Neural progenitor cell (in vitro differentiated cells): Measurements from ENCODE around the gene TWIST1. TPM values are rescaled to one million over a fixed set of nuclear protein-coding genes. Genes with fewer than 3 reads are reported as not detected.

Experiments
- DNase-seq: peaks from one replicate; pipeline ENCODE4 v3.0.0-alpha.2; 2016; ENCODE audit warnings: low spot score
- H2AFZ ChIP-seq: fragments of 200-600 bp; sonication (generic); replicated peaks from 2 replicates; pipeline ENCODE4 v1.6.1; 2016; ENCODE audit warnings: antibody characterized with exemption
- H3F3A ChIP-seq: fragments of 200-600 bp; sonication (generic); 2 replicates; pipeline ENCODE4 v1.6.1; 2016; ENCODE audit warnings: antibody characterized with exemption, low read depth
- H3K27ac ChIP-seq: fragments of 200-600 bp; sonication (generic); 2 replicates; pipeline ENCODE4 v1.5.1; 2016; ENCODE audit warnings: mild to moderate bottlenecking
- H3K27me3 ChIP-seq: fragments of 200-600 bp; sonication (generic); 2 replicates; pipeline ENCODE4 v1.6.1; 2016; ENCODE audit warnings: mild to moderate bottlenecking, moderate library complexity
- H3K36me3 ChIP-seq: fragments of 200-600 bp; sonication (generic); 2 replicates; pipeline ENCODE4 v1.5.1; 2016
- H3K4me1 ChIP-seq: fragments of 200-600 bp; sonication (generic); 2 replicates; pipeline ENCODE4 v1.6.1; 2016; ENCODE audit warnings: mixed run types
- H3K4me2 ChIP-seq: fragments of 200-600 bp; sonication (generic); 2 replicates; pipeline ENCODE4 v1.6.1; 2016
- H3K4me3 ChIP-seq: fragments of 200-600 bp; sonication (generic); 2 replicates; pipeline ENCODE4 v1.5.1; 2016
- H3K79me2 ChIP-seq: fragments of 200-600 bp; sonication (generic); 2 replicates; pipeline ENCODE4 v1.6.1; 2016; ENCODE audit warnings: low read depth
- H3K9ac ChIP-seq: fragments of 200-600 bp; sonication (generic); 2 replicates; pipeline ENCODE4 v1.6.1; 2016
- H3K9me3 ChIP-seq: fragments of 200-600 bp; sonication (generic); 2 replicates; pipeline ENCODE4 v1.5.1; 2016; ENCODE audit warnings: low read depth
- H4K20me1 ChIP-seq: fragments of 200-600 bp; sonication (generic); 2 replicates; pipeline ENCODE4 v1.6.1; 2016; ENCODE audit warnings: low read depth
- H3K27ac Mint-ChIP-seq: 3 replicates; pipeline ENCODE4 v1.8.0; 2021; ENCODE audit warnings: mixed read lengths
- H3K27me3 Mint-ChIP-seq: 2 replicates; pipeline ENCODE4 v1.8.0; 2022; ENCODE audit warnings: low read depth, mild to moderate bottlenecking, inconsistent platforms, moderate library complexity, mixed read lengths; ENCODE audit not compliant: insufficient read depth
- H3K36me3 Mint-ChIP-seq: 3 replicates; pipeline ENCODE4 v1.8.0; 2021; ENCODE audit warnings: mixed read lengths
- H3K4me1 Mint-ChIP-seq: 3 replicates; pipeline ENCODE4 v1.8.0; 2021; ENCODE audit warnings: mixed read lengths
- H3K4me3 Mint-ChIP-seq: 3 replicates; pipeline ENCODE4 v1.8.0; 2021; ENCODE audit warnings: mild to moderate bottlenecking, moderate library complexity, mixed read lengths
- H3K9me3 Mint-ChIP-seq: 3 replicates; pipeline ENCODE4 v1.8.0; 2020; ENCODE audit warnings: mixed read lengths
- EZH2 ChIP-seq: fragments of 200-600 bp; sonication (generic); IDR thresholded peaks from 2 replicates; pipeline ENCODE4 v1.6.1; 2017; ENCODE audit warnings: antibody characterized with exemption, mild to moderate bottlenecking, moderate library complexity
- EZH2phosphoT487 ChIP-seq: fragments of 200-600 bp; sonication (generic); IDR thresholded peaks from 2 replicates; pipeline ENCODE4 v1.6.1; 2017; ENCODE audit warnings: antibody characterized with exemption
- total RNA-seq: library from RNA; depleted of rRNA; stranded (reverse); fragments of >200 nt; gene quantifications from 2 replicates; pipeline ENCODE4 v1.2.3, GENCODE V29; 2015; ENCODE audit warnings: low replicate concordance
- TF ChIP-seq, protein P1 (sequence below): fragments of 200-600 bp; sonication (generic); IDR thresholded peaks from 2 replicates; pipeline ENCODE4 v1.5.1; 2017; ENCODE audit warnings: antibody characterized with exemption, mild to moderate bottlenecking

TWIST1 gene
- total RNA-seq, 1 donor from 2014 or later = not detected

DNA sequence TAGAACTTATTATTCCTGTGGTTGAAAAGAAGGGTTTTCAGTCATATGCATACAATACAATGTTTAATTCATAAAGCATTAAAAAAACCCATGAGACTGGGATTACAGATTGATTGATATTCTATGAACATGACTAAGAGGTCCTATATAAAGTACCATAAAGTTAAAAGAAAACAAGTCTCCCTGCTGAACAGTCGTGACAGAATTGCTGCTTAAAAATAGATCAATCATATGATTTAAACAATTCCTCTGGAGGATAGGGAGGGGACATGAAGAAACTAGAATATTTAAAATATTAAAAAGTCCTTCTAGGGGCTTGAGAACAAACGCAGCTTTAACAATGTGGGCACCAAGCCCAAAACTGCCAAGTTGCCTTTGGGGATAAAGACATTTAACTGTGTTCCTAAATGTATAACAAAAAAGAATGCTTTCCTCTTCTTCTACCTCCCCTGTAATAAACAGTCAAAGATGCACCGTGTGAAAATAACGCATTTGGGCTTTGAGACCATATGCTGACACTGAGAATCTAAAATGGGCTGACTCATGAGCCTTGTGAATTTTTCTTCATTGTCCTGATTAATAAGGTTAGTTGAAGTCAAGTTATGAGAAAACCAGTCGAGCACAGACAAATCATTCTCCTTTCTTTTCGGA, 25.8 kb downstream of the TWIST1 start:
- H4K20me1 ChIP-seq = no peaks in the 10 kb centered on the region
- H3K4me3 Mint-ChIP-seq = no peak overlapping the region

DNA sequence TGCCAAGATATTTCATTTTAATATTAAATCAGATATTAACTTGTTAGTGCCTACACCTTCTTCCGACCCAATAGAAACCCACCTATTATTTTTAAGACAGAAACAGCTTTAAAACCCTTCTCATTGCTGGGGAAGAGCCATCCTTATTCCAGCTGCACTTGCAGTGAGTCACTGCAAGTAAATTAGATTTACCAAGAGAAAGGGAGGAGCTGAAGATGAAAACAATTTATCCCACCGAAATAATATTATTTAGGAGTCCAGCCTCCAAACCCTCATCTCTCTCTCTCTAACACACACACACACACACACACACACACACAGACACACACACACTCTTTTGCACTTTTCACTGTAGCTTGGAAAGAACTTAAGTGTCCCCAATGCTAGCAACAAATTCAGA, 26.9 kb downstream of the TWIST1 start:
- Mint-ChIP-seq H3K9me3 (no peaks in the 10 kb centered on the region), H3K4me1 (no peaks in the 10 kb centered on the region), H3K27me3 (peaks cover 2% of the 10 kb centered on the region), H3K27ac (no peak overlapping the region), H3K4me3 (no peak overlapping the region), H3K36me3 (no peaks in the 10 kb centered on the region)
- Histone ChIP-seq H3K9me3 (no peaks in the 10 kb centered on the region), H3K4me1 (no peaks in the 10 kb centered on the region), H3K4me3 (no peak overlapping the region), H3K9ac (no peak overlapping the region), H3K36me3 (no peaks in the 10 kb centered on the region), H3K27ac (no peak overlapping the region), H3K79me2 (no peaks in the 10 kb centered on the region), H3K4me2 (no peak overlapping the region), H4K20me1 (no peaks in the 10 kb centered on the region), H3K27me3 (no peaks in the 10 kb centered on the region), H3F3A (no peaks in the 10 kb centered on the region), H2AFZ (no peak overlapping the region)
- no peak for DNase-seq
- TF ChIP-seq EZH2phosphoT487 = no peak

More for the DNA sequence above, 25.8 kb downstream of the TWIST1 start:
- Histone ChIP-seq H3K4me3 (no peak overlapping the region), H3K27me3 (no peaks in the 10 kb centered on the region), H3K36me3 (no peaks in the 10 kb centered on the region), H3F3A (no peaks in the 10 kb centered on the region), H3K9ac (no peak overlapping the region), H2AFZ (no peak overlapping the region), H3K27ac (no peak overlapping the region), H3K79me2 (no peaks in the 10 kb centered on the region), H3K9me3 (no peaks in the 10 kb centered on the region), H3K4me2 (no peak overlapping the region), H3K4me1 (no peaks in the 10 kb centered on the region)
- peaks cover 2% of the 10 kb centered on the region for H3K27me3 Mint-ChIP-seq
- TF ChIP-seq EZH2 (no peak), EZH2phosphoT487 (no peak)
- TF ChIP-seq, protein P1, sequence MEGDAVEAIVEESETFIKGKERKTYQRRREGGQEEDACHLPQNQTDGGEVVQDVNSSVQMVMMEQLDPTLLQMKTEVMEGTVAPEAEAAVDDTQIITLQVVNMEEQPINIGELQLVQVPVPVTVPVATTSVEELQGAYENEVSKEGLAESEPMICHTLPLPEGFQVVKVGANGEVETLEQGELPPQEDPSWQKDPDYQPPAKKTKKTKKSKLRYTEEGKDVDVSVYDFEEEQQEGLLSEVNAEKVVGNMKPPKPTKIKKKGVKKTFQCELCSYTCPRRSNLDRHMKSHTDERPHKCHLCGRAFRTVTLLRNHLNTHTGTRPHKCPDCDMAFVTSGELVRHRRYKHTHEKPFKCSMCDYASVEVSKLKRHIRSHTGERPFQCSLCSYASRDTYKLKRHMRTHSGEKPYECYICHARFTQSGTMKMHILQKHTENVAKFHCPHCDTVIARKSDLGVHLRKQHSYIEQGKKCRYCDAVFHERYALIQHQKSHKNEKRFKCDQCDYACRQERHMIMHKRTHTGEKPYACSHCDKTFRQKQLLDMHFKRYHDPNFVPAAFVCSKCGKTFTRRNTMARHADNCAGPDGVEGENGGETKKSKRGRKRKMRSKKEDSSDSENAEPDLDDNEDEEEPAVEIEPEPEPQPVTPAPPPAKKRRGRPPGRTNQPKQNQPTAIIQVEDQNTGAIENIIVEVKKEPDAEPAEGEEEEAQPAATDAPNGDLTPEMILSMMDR = no peak
- H3K9me3 Mint-ChIP-seq = no peaks in the 10 kb centered on the region
- no peaks in the 10 kb centered on the region for H3K4me1 Mint-ChIP-seq
- H3K36me3 Mint-ChIP-seq = no peaks in the 10 kb centered on the region
- H3K27ac Mint-ChIP-seq = no peak overlapping the region
- no peak for DNase-seq

DNA sequence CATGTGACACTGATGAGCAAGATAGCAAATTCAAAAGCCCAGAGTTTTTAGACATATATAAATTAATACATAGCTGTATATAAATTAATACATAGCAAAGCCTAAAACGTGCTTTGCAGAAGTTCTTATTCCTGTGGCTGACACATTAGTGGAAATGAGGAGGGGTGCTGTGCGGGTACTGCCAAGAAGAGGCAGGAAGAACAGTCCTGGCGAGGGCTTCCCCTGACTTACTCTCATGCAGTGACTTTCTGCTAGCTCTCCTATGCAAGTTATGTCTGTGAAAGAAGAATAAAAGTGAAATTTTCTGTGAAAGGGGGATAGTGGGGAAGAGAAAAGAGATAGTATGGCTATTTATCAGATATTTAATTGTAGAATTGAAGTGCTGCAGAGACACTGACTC, 27.6 kb downstream of the TWIST1 start:
- peaks cover 2% of the 10 kb centered on the region for H3K27me3 Mint-ChIP-seq
- Histone ChIP-seq H3K4me1 (no peaks in the 10 kb centered on the region), H3K79me2 (no peaks in the 10 kb centered on the region), H3K4me2 (no peak overlapping the region), H3K27me3 (no peaks in the 10 kb centered on the region), H3K27ac (no peak overlapping the region), H3K36me3 (no peaks in the 10 kb centered on the region), H3K9me3 (no peaks in the 10 kb centered on the region), H4K20me1 (no peaks in the 10 kb centered on the region), H2AFZ (no peak overlapping the region), H3K4me3 (no peak overlapping the region), H3F3A (no peaks in the 10 kb centered on the region), H3K9ac (no peak overlapping the region)
- no peaks in the 10 kb centered on the region for H3K36me3 Mint-ChIP-seq
- H3K4me3 Mint-ChIP-seq = no peak overlapping the region
- H3K9me3 Mint-ChIP-seq = no peaks in the 10 kb centered on the region
- TF ChIP-seq EZH2 (no peak), EZH2phosphoT487 (no peak)
- TF ChIP-seq, protein P1 = no peak
- H3K4me1 Mint-ChIP-seq = no peaks in the 10 kb centered on the region
- no peak overlapping the region for H3K27ac Mint-ChIP-seq
- DNase-seq = no peak

DNA sequence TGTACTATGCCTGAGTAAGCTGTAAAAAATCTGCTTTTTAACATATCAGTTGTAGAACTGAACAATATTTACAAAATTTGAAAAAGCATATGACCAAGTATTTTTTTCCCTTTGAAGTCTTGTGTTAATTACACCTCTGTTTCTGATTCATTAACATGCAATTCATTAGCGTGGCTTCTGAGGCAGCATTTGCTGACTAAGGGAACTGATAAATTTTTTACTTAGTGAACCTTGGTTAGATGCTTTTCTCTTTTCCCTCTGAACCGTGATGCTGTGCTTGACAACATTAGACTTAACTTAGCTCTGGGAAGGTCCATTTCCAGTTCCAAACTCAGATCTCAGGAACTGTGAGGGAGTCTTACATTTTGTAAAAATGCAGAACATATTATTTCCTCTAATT, 28.1 kb downstream of the TWIST1 start:
- Mint-ChIP-seq H3K9me3 (no peaks in the 10 kb centered on the region), H3K4me1 (no peaks in the 10 kb centered on the region), H3K27me3 (peaks cover 2% of the 10 kb centered on the region), H3K27ac (no peak overlapping the region), H3K36me3 (no peaks in the 10 kb centered on the region), H3K4me3 (no peak overlapping the region)
- H3K4me3 ChIP-seq = no peak overlapping the region
- no peak overlapping the region for H3K9ac ChIP-seq
- H2AFZ ChIP-seq = no peak overlapping the region
- H4K20me1 ChIP-seq = no peaks in the 10 kb centered on the region
- no peak overlapping the region for H3K27ac ChIP-seq
- H3K36me3 ChIP-seq = no peaks in the 10 kb centered on the region
- no peaks in the 10 kb centered on the region for H3K4me1 ChIP-seq
- H3K79me2 ChIP-seq = no peaks in the 10 kb centered on the region
- H3F3A ChIP-seq = no peaks in the 10 kb centered on the region
- no peaks in the 10 kb centered on the region for H3K27me3 ChIP-seq
- no peak for TF ChIP-seq EZH2
- TF ChIP-seq, protein P1 = no peak
- no peak for TF ChIP-seq EZH2phosphoT487
- no peak for DNase-seq
- no peak overlapping the region for H3K4me2 ChIP-seq
- H3K9me3 ChIP-seq = no peaks in the 10 kb centered on the region
